PC-9 (cell line): ENCODE results near the gene PDRG1. TPM values are rescaled to one million over a fixed set of nuclear protein-coding genes. Genes with fewer than 3 reads are reported as not detected.
"Not testable (repeated sequence)": the region's sequence is repeated elsewhere in the genome, so short reads cannot be mapped to it uniquely, and the experiment has no call there.

Experiments
- BruUV-seq: library from RNA; stranded (reverse); fragments of 400-500 nt; replicated peaks from 2 replicates; lab custom pipeline; 2021; lab: Mats Ljungman, UMichigan
- CTCF ChIA-PET: fragments of 300-600 bp; sonication (Branson Sonifier 250); formaldehyde crosslinking; loops from one replicate; lab custom pipeline; 2022; ENCODE audit warnings: antibody characterized with exemption; lab: Charles Lee
- POLR2A ChIA-PET: fragments of 300-600 bp; sonication (Branson Sonifier 250); formaldehyde crosslinking; loops from one replicate; lab custom pipeline; 2022; ENCODE audit warnings: antibody characterized with exemption; ENCODE audit not compliant: unreplicated experiment; lab: Charles Lee
- DNase-seq, 2 experiments: peaks; one replicate each; pipeline versions ENCODE4 v3.0.0 to v3.0.0-alpha.2; 2015 to 2022; ENCODE audit warnings: mixed read lengths in 1 of 2
- H2AFZ ChIP-seq: fragments of 200-600 bp; sonication (generic); 2 replicates; pipeline ENCODE4 v1.8.1; 2017; ENCODE audit warnings: antibody characterized with exemption
- H3F3A ChIP-seq: fragments of 200-600 bp; sonication (generic); 2 replicates; pipeline ENCODE4 v1.8.1; 2017; ENCODE audit warnings: antibody characterized with exemption, mild to moderate bottlenecking, low read depth; ENCODE audit not compliant: insufficient read depth
- H3K27ac ChIP-seq: fragments of 200-600 bp; sonication (generic); 2 replicates; pipeline ENCODE4 v1.6.1; 2016; ENCODE audit warnings: mixed run types
- H3K27me3 ChIP-seq: fragments of 200-600 bp; sonication (generic); 2 replicates; pipeline ENCODE4 v1.6.1; 2016; ENCODE audit warnings: low read depth, mixed run types; ENCODE audit not compliant: insufficient read depth
- H3K36me3 ChIP-seq: fragments of 200-600 bp; sonication (generic); 2 replicates; pipeline ENCODE4 v1.6.1; 2016; ENCODE audit warnings: low read depth, mixed run types
- H3K4me1 ChIP-seq: fragments of 200-600 bp; sonication (generic); replicated peaks from 2 replicates; pipeline ENCODE4 v1.6.1; 2016; ENCODE audit warnings: mixed run types; ENCODE audit not compliant: insufficient read depth
- H3K4me2 ChIP-seq: fragments of 200-600 bp; sonication (generic); 2 replicates; pipeline ENCODE4 v1.6.1; 2017; ENCODE audit warnings: mixed run types
- H3K4me3 ChIP-seq: fragments of 200-600 bp; sonication (generic); 2 replicates; pipeline ENCODE4 v1.6.1; 2016; ENCODE audit warnings: mixed run types
- H3K79me2 ChIP-seq: fragments of 200-600 bp; sonication (generic); 2 replicates; pipeline ENCODE4 v1.6.1; 2017; ENCODE audit warnings: low read depth, mixed run types
- H3K9me2 ChIP-seq: fragments of 200-600 bp; sonication (generic); 2 replicates; pipeline ENCODE4 v1.8.1; 2017; ENCODE audit warnings: mild to moderate bottlenecking; ENCODE audit not compliant: insufficient read depth
- H3K9me3 ChIP-seq: fragments of 200-600 bp; sonication (generic); 2 replicates; pipeline ENCODE4 v1.8.1; 2016; ENCODE audit warnings: low read depth; ENCODE audit not compliant: insufficient read depth
- H4K20me1 ChIP-seq: fragments of 200-600 bp; sonication (generic); 2 replicates; pipeline ENCODE4 v1.8.1; 2017; ENCODE audit not compliant: insufficient read depth
- EZH2 ChIP-seq: fragments of 200-600 bp; sonication (generic); IDR thresholded peaks from 2 replicates; pipeline ENCODE4 v1.8.0; 2017; ENCODE audit warnings: antibody characterized with exemption, low read depth
- intact Hi-C: fragments of 100-400 bp; cut with micrococcal nuclease; formaldehyde crosslinking; loops from one replicate; pipeline ENCODE4 v1.10.0; 2022; ENCODE audit not compliant: unreplicated experiment
- total RNA-seq: library from RNA; stranded (reverse); gene quantifications from 2 replicates; pipeline ENCODE4 v1.2.3, GENCODE V29; 2021
- TF ChIP-seq, protein P1 (sequence below): fragments of 200-600 bp; sonication (generic); conservative IDR thresholded peaks from 2 replicates; pipeline ENCODE4 v1.6.1; 2017; ENCODE audit warnings: mixed run types, antibody characterized with exemption, mild to moderate bottlenecking, moderate library complexity

PDRG1 gene
- total RNA-seq, 1 experiment from 2014 or later: 13.7 TPM

- ChIA-PET POLR2A (interaction anchor here (0.6 kb wide), 2 partner anchors 22 to 192 kb away, joined by 3 to 4 read pairs; no protein-coding TSS in a partner anchor), CTCF (no interaction called here)
- Histone ChIP-seq H3K4me3 (no peak overlapping the region), H3K9me2 (no peaks in the 10 kb centered on the region), H3F3A (no peaks in the 10 kb centered on the region), H3K27me3 (peaks cover 28% of the 10 kb centered on the region), H3K36me3 (no peaks in the 10 kb centered on the region), H3K4me1 (no peaks in the 10 kb centered on the region), H3K4me2 (no peak overlapping the region), H3K27ac (no peak overlapping the region), H3K79me2 (no peaks in the 10 kb centered on the region), H3K9me3 (no peaks in the 10 kb centered on the region), H4K20me1 (no peaks in the 10 kb centered on the region), H2AFZ (no peak overlapping the region)
- BruUV-seq: no TSS peak
- intact Hi-C loops: no loop called here
- no peak for DNase-seq
- TF ChIP-seq, protein P1, sequence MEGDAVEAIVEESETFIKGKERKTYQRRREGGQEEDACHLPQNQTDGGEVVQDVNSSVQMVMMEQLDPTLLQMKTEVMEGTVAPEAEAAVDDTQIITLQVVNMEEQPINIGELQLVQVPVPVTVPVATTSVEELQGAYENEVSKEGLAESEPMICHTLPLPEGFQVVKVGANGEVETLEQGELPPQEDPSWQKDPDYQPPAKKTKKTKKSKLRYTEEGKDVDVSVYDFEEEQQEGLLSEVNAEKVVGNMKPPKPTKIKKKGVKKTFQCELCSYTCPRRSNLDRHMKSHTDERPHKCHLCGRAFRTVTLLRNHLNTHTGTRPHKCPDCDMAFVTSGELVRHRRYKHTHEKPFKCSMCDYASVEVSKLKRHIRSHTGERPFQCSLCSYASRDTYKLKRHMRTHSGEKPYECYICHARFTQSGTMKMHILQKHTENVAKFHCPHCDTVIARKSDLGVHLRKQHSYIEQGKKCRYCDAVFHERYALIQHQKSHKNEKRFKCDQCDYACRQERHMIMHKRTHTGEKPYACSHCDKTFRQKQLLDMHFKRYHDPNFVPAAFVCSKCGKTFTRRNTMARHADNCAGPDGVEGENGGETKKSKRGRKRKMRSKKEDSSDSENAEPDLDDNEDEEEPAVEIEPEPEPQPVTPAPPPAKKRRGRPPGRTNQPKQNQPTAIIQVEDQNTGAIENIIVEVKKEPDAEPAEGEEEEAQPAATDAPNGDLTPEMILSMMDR: no peak
- TF ChIP-seq EZH2: no peak
Measured at GRCh38 chr20:31919410-31920155, 32.3 kb downstream of the PDRG1 start.

DNA sequence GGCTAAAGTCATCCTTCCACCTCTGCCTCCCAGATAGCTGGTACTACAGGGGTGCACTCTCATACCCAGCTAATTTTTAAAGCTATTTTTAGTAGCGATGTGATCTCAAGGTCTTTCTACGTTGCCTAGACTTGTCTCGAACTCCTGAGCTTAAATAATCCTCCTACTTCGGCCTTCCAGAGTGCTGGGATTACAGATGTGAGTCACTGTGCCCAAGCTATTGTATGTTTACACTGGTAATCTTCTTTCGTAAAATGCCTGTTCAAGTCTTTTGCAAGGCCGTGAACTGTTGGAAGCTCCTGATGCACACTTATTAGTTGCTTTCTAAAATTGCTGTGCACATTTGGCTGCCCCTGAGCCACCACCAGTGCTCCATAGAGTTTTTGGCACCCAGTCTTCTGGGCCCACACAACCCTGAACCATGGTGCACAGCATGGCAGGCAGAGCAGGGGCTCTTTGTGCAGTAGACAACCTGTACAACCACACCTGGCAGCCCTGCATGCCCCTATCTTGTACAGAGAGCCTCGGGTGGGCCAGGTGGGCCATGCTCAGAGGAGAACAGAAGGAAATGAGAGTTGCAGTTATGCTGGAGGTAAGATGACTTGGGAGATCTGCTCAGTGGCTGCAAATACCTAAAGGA lies 33.3 kb downstream of the PDRG1 start:
- CTCF ChIA-PET: no interaction called here
- TF ChIP-seq, protein P1: no peak
- no peak for TF ChIP-seq EZH2
- Histone ChIP-seq H3K27me3 (peaks cover 24% of the 10 kb centered on the region), H3K9me2 (no peaks in the 10 kb centered on the region), H3K79me2 (no peaks in the 10 kb centered on the region), H3K36me3 (no peaks in the 10 kb centered on the region), H3K4me2 (no peak overlapping the region), H4K20me1 (no peaks in the 10 kb centered on the region), H3K27ac (no peak overlapping the region), H3K4me3 (no peak overlapping the region), H2AFZ (no peak overlapping the region), H3K4me1 (no peaks in the 10 kb centered on the region), H3F3A (no peaks in the 10 kb centered on the region), H3K9me3 (no peaks in the 10 kb centered on the region)
- intact Hi-C loops: no loop called here
- POLR2A ChIA-PET: interaction anchor here (0.6 kb wide), 1 partner anchor 27 kb away, joined by 4 read pairs; no protein-coding TSS in a partner anchor
- no peak for DNase-seq
- BruUV-seq: no TSS peak

- POLR2A ChIA-PET: interaction anchor here (0.7 kb wide), 1 partner anchor 92 kb away, joined by 3 read pairs; no protein-coding TSS in a partner anchor
- not testable (repeated sequence) for H3K9me3 ChIP-seq
Measured at GRCh38 chr20:31917962-31918412, 33.9 kb downstream of the PDRG1 start.

More at GRCh38 chr20:31917962-31918412, 33.9 kb downstream of the PDRG1 start:
- H3K27ac ChIP-seq, H3K4me1 ChIP-seq, BruUV-seq, H2AFZ ChIP-seq, H4K20me1 ChIP-seq, H3K4me2 ChIP-seq, CTCF ChIA-PET, H3K36me3 ChIP-seq, H3F3A ChIP-seq, H3K9me2 ChIP-seq, H3K79me2 ChIP-seq, H3K4me3 ChIP-seq, DNase-seq, intact Hi-C loops: not testable (repeated sequence)
- H3K27me3 ChIP-seq: peaks cover 24% of the 10 kb centered on the region
